ENCODE data around the gene SUGCT.

SUGCT gene

DNA sequence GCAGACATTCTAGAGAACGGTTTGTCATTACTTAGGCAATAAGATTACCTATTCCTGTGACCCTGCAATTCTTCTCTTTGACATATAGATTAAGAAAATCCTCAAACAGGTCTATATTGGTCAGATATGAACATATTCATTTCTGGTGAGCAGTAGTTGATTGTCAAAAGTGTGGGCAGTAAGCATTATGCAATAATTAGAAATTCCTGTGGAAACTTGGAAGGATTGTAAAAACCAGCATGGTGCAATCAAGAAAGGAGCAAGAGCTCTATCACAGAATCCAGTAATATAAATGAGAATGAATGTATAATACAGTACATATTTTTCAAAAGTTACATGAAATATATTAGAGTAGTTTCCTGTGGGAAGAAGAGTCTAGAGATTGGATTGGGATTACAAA is 406.5 kb downstream of the SUGCT start:
- no peak for DNase-seq

DNA sequence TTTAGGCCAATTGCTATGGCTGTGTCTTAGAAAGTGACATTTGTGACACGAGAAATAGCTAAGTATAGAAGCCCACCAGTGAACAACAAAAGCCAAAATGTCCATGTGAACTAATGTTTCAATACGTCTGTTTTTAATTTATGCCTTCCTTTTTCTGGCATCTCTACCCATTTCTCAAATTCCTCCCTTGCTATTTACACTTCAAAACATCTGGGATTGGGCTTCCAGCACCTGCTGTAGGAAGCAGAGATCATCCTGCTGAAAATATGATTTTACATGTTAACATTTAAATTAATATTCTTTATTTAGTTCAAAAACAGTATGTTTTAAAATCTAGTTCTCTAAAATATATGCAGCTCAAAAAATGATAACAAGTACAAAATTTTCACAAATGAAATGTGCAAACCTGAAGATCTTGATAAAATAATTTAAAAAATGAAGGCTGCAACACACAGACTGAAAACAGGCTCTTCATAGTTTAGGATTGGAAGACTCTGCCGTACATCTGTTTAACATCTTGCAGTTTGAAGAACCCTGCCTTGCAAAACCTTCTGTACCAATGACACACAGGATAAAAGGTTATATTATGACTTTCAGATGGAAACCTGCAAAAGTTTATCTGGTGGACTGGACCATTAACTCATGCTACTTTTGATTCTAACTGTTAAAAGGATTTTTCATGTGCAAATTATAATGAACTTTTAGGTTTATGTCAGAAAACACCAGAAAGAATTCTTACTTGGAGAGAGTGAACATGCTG is 408.4 kb downstream of the SUGCT start:
- DNase-seq, result no peak

- no peak for DNase-seq
Observed at GRCh38 chr7:40544221-40544723, 409.5 kb downstream of the SUGCT start.

- no peak for DNase-seq
Observed at GRCh38 chr7:40544871-40545303, 410.1 kb downstream of the SUGCT start.

DNA sequence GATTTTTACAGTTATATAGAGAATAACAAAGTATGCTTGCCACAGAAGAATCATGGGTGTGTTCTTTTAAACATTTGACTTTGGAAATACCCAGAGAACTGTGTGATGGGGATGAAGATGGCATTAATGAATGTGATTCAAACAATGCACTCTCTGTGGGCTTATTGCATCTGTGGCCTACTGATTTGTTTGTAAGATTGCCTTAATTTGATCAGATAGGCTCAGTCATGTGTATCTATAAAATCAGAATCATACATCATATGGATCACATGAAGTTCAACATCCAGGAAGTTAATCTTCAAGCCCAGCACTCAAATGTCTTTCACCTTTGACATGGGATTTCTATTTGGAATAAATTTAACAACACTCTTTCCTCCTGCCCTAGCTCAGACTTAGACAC is 410.9 kb downstream of the SUGCT start:
- no peak for DNase-seq

- no peak for DNase-seq
Observed at GRCh38 chr7:40546616-40547501, 412.1 kb downstream of the SUGCT start.

DNA sequence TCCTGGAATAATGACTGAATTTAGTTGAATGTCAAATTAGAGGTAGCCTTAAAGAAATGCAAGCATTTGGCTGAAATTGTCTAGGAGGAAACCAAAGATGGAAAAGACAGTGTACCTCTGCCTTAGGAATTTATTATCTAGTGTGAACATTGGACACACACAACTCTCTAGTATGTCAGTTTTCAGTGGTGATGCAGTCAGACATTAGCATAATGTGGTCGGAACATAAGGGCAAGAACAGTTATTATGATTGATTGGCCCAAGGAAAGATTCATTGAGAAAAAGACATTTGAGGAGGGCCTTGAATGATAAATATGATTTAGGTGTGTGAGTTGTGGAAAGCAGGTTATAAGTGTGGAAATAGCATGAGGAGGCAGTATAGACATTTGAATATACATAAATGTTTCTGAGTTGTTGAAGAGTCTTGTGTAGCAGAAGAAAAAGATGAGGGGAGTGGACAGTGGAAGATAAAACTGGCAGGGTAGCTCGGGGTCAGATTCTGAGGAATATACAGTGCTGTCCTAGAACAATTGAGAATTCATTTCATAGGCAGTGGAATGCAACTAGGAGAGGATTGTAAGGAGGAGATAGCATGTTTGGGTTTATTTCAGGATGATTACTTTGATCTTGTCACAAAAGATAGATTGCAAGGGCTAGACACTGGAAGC is 414.7 kb downstream of the SUGCT start:
- DNase-seq, result no peak

DNA sequence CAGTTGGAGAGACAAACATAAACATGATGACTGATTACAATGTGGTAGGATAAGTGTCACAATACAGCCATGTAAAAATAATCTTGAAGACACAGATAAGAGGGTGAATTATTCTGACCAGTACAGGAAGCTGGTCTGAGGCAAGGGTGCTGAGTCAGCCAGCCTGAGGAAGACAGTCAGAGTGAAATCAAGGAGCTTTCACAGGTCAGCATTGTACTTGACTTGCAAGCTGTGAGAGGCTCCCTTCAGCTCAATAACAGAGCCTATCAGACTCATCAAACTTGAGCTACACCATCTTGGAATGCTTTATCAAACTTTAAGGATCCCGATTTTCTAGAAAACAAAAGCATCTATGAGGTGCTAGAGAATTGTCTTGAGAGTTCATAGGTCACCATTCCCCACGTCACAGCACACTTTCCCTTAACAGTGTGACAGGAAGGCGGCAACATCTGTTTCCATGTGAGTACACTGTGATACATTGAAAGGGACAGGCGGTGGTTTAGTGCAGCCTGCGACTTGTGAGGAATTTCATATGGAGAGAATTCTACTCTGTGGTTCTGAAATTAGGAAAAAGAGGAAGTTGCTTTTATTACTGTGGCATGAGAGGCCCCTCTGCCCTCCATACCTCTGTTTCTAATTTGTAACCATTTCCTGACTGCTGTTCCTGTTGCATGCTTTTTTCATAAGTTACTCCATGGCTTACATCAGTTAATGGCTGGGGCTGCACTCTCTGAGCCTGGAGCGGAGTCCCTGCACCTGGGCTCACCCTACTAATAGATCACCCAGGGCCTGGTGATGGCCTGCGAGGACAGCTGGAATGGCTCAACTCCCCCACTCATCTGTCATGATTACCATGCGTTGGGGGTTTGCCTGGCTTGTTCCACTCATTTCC is 417.1 kb downstream of the SUGCT start:
- no peak for DNase-seq

GRCh38 chr7:40560672-40561071 is 425.9 kb downstream of the SUGCT start:
- no peak for DNase-seq

GRCh38 chr7:40566879-40567278 is 432.1 kb downstream of the SUGCT start:
- DNase-seq, result no peak

- DNase-seq, result no peak
Observed at GRCh38 chr7:40569326-40569725, 434.5 kb downstream of the SUGCT start.

- no peak for DNase-seq
Observed at GRCh38 chr7:40570223-40570622, 435.4 kb downstream of the SUGCT start.

GRCh38 chr7:40571796-40572195 is 437.0 kb downstream of the SUGCT start:
- DNase-seq, result no peak

- DNase-seq, result no peak
Observed at GRCh38 chr7:40572810-40573465, 438.1 kb downstream of the SUGCT start.

DNA sequence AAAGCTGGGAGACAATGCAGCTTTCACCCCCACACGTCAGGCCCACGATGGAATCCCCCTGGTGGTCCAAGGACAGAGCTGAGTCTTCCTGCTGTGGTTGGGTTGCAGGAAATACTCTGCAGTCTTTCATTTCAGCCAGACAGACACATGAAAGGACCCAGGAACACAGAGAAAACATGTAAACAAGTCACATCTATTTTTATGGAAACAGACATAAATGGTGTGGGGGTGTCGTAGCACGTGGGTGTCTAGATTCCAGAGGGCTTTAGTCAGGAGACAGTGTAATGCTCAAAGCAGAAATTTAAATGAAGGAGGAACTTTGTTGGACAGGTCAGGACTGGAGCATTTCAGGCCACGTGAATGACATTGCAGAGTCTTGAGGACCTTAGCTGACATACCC is 444.6 kb downstream of the SUGCT start:
- no peak for DNase-seq

- no peak for DNase-seq
Observed at GRCh38 chr7:40580776-40581175, 446.0 kb downstream of the SUGCT start.

DNA sequence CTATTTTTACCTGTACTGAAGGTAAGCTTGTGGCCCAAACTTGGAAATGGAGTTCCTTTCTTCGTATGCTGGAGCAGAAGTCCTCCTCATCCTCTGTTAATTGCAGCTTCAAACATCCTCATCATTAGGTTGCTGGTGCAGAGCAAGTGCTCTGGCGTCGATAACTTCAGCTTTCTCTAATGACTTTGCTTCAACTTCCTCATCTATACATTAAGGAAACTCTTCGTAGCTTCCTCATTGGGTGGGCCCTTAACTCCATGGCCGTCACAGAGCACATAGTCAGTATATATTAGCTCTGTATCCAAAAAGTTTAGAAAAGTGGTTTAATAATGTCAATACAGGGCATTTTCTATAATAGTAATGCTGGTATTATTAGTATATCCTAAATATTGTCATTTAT is 447.7 kb downstream of the SUGCT start:
- no peak for DNase-seq

GRCh38 chr7:40583667-40584444 is 449.1 kb downstream of the SUGCT start:
- DNase-seq, result no peak

GRCh38 chr7:40584667-40585433 is 450.0 kb downstream of the SUGCT start:
- no peak for DNase-seq

DNA sequence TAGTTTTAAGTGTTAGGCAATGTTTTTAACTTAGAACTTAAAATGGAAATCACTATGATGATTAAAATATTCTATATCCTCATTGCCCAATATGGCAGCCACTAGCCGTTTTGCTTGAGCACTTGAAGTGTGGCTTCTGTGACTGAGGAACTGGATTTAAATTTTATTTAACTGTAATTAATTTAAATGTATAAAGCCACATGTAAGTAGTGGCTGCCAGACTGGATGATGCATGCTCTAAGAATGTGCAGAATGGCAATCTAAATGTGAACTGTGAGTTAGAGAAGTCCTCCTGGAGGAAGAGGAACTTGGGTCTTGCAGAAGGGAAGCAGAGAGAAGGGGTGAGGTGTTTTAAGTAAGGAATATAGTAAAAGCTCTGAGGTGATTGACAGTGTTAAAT is 451.4 kb downstream of the SUGCT start:
- no peak for DNase-seq
